Psoas muscle (tissue), 8 donors: ENCODE measurements around the gene SPIRE2. TPM values are rescaled to one million over a fixed set of nuclear protein-coding genes. Genes with fewer than 3 reads are reported as not detected.

Source experiments
- ATAC-seq, 4 donors: fragments of 200-7000 bp; cut with Tn5 transposase; one replicate each; pipeline ENCODE4 v1.9.1; 2020; ENCODE audit warnings: moderate library complexity in 3 of 4, mild to moderate bottlenecking in 2 of 4
- DNase-seq, 2 donors: peaks; one replicate each; pipeline ENCODE4 v3.0.0-alpha.2; 2020
- H3K27ac ChIP-seq: fragments of 200-600 bp; one replicate; pipeline ENCODE4 v1.8.0; 2022
- H3K27me3 ChIP-seq, 3 donors: fragments of 200-600 bp in 1 of 3; one replicate each; pipeline versions ENCODE4 v1.6.1 to v1.8.0; 2013 to 2022; ENCODE audit warnings: low read length in 2 of 3, mild to moderate bottlenecking in 2 of 3, moderate library complexity in 1 of 3; ENCODE audit not compliant: insufficient read depth in 3 of 3
- H3K36me3 ChIP-seq, 2 donors: fragments of 200-600 bp in 1 of 2; one replicate each; pipeline versions ENCODE4 v1.6.1 to v1.8.0; 2013 to 2022; ENCODE audit warnings: low read depth in 1 of 2, mild to moderate bottlenecking in 1 of 2, moderate library complexity in 1 of 2; ENCODE audit not compliant: insufficient read depth in 1 of 2
- H3K4me1 ChIP-seq: fragments of 200-600 bp; one replicate; pipeline ENCODE4 v1.8.0; 2022
- H3K4me3 ChIP-seq: fragments of 200-600 bp; one replicate; pipeline ENCODE4 v1.8.0; 2022; ENCODE audit warnings: mild to moderate bottlenecking
- H3K9me3 ChIP-seq: fragments of 200-600 bp; one replicate; pipeline ENCODE4 v1.8.0; 2022
- CTCF ChIP-seq: fragments of 200-600 bp; IDR thresholded peaks from one replicate; pipeline ENCODE4 v1.8.0; 2022; ENCODE audit warnings: antibody characterized with exemption
- WGBS, 3 donors: extraction: QIAGEN DNeasy Blood & Tissue Kit; methylation state at CpG; one replicate each; pipeline versions ENCODE4 v1.1.6 to v1.1.7; 2013; 5-methylcytosine and 5-hydroxymethylcytosine counted together
- intact Hi-C, 2 donors: fragments of 100-400 bp; cut with DNase I; formaldehyde crosslinking; loops; one replicate each; pipeline versions ENCODE4 v1.11.0 to v1.14.2; 2022
- polyA plus RNA-seq, 3 donors: library from polyadenylated mRNA; stranded (reverse); fragments of 200-250 nt; gene quantifications; one replicate each; pipeline ENCODE4 v1.2.3, GENCODE V29; 2013
- total RNA-seq, 4 donors: library from RNA; stranded (reverse); fragmentation: NEBNext Ultra II Directional in 2 of 4; extraction: Animal tissue kit (Norgen Biotek cat#: 25700) in 2 of 4; gene quantifications; one replicate each; pipeline versions ENCODE4 v1.2.1 to v1.2.4, GENCODE V29; 2021 to 2023
- donor health status: healthy with polysubstance abuse.
- donor health status: DM: no; HTN: no; CAD: no; lungs with moderate emphysema.
- donor health status: Bipolar disorder and iron deficiency.
- donor health status: healthy.
- donor health status: DM: yes; HTN: yes; CAD: no.
- donor health status: DM: no; HTN: no; CAD: no.
- donor health status: DM: no; HTN: no; CAD: no.
- donor health status: DM: yes; HTN: yes; CAD: no.

SPIRE2 gene
- total and polyA plus RNA-seq, 7 donors, result 0.14 to 0.48 (median 0.25) TPM; not detected in 1

- H3K9me3 ChIP-seq, result no peaks in the 10 kb centered on the region
- no peaks in the 10 kb centered on the region for H3K36me3 ChIP-seq
- DNase-seq, result no peak
- no peak for ATAC-seq
- no peak overlapping the region for H3K4me3 ChIP-seq
- 80 to 87% (median 86%) methylated on average over 7 of the region's 7 CpGs for WGBS, 3 donors
- intact Hi-C loops, result no loop called here
- no peak for TF ChIP-seq CTCF
- H3K27ac ChIP-seq, result no peak overlapping the region
- H3K27me3 ChIP-seq, result no peaks in the 10 kb centered on the region
- no peaks in the 10 kb centered on the region for H3K4me1 ChIP-seq
These were observed 43.9 kb upstream of the SPIRE2 start for GRCh38 chr16:89784406-89784805.

GRCh38 chr16:89785523-89786155, 42.6 kb upstream of the SPIRE2 start:
- no peak for TF ChIP-seq CTCF
- Histone ChIP-seq H3K27ac (no peak overlapping the region), H3K36me3 (no peaks in the 10 kb centered on the region), H3K4me3 (no peak overlapping the region), H3K4me1 (no peaks in the 10 kb centered on the region), H3K27me3 (no peaks in the 10 kb centered on the region), H3K9me3 (no peaks in the 10 kb centered on the region)
- 88 to 93% (median 93%) methylated on average over 11 of the region's 11 CpGs for WGBS, 3 donors
- ATAC-seq (no peak), DNase-seq (no peak)
- intact Hi-C loops, result no loop called here

- WGBS, 3 donors, result 95 to 96% (median 95%) methylated on average over 21 of the region's 21 CpGs
- TF ChIP-seq CTCF, result no peak
- intact Hi-C loops, result no loop called here
- Histone ChIP-seq H3K27ac (no peak overlapping the region), H3K4me1 (no peaks in the 10 kb centered on the region), H3K27me3 (no peaks in the 10 kb centered on the region), H3K4me3 (no peak overlapping the region), H3K36me3 (no peaks in the 10 kb centered on the region), H3K9me3 (no peaks in the 10 kb centered on the region)
- no peak for DNase-seq
- ATAC-seq, result no peak
These were observed 41.6 kb upstream of the SPIRE2 start for GRCh38 chr16:89786474-89787364.

- ATAC-seq, result no peak
- intact Hi-C loops, result no loop called here
- H3K4me3 ChIP-seq, result no peak overlapping the region
- no peak for DNase-seq
- H3K36me3 ChIP-seq, result no peaks in the 10 kb centered on the region
- no peaks in the 10 kb centered on the region for H3K4me1 ChIP-seq
- 95 to 98% (median 97%) methylated on average over 9 of the region's 9 CpGs for WGBS, 3 donors
- no peak for TF ChIP-seq CTCF
- H3K9me3 ChIP-seq, result no peaks in the 10 kb centered on the region
- no peaks in the 10 kb centered on the region for H3K27me3 ChIP-seq
- H3K27ac ChIP-seq, result no peak overlapping the region
These were observed 40.9 kb upstream of the SPIRE2 start for GRCh38 chr16:89787365-89787805.
